Activated naive CD8-positive, alpha-beta T cell treated with anti-CD3 and anti-CD28 coated beads for 36 hours (primary cell): Measurements from ENCODE around the gene TXLNG. TPM values are rescaled to one million over a fixed set of nuclear protein-coding genes. Genes with fewer than 3 reads are reported as not detected.

ENCODE experiments used
- DNase-seq: peaks from one replicate; pipeline ENCODE4 v3.0.0; 2021
- H3K27ac Mint-ChIP-seq: one replicate; pipeline ENCODE4 v1.8.0; 2022; ENCODE audit warnings: mild to moderate bottlenecking, moderate library complexity, mixed read lengths
- H3K27me3 Mint-ChIP-seq: one replicate; pipeline ENCODE4 v1.8.0; 2022; ENCODE audit warnings: mild to moderate bottlenecking, mixed read lengths
- H3K36me3 Mint-ChIP-seq: one replicate; pipeline ENCODE4 v1.8.0; 2021; ENCODE audit warnings: mild to moderate bottlenecking, mixed read lengths
- H3K4me1 Mint-ChIP-seq: one replicate; pipeline ENCODE4 v1.8.0; 2021; ENCODE audit warnings: mixed read lengths
- H3K4me3 Mint-ChIP-seq: one replicate; pipeline ENCODE4 v1.8.0; 2022; ENCODE audit warnings: mild to moderate bottlenecking, moderate library complexity, mixed read lengths
- H3K9me3 Mint-ChIP-seq: one replicate; pipeline ENCODE4 v1.8.0; 2022; ENCODE audit warnings: mixed read lengths
- total RNA-seq, 2 experiments: library from RNA; stranded (reverse); gene quantifications; one replicate each; pipeline ENCODE4 v1.2.3, GENCODE V29; 2021

TXLNG gene
- total RNA-seq, 2 experiments from 2014 or later: 27.5 to 28.1 TPM

- no peak for DNase-seq
- peaks cover 18% of the 10 kb centered on the region for H3K4me1 Mint-ChIP-seq
- H3K27me3 Mint-ChIP-seq: no peaks in the 10 kb centered on the region
- H3K4me3 Mint-ChIP-seq: no peak overlapping the region
- H3K27ac Mint-ChIP-seq: no peak overlapping the region
- no peaks in the 10 kb centered on the region for H3K9me3 Mint-ChIP-seq
- peaks cover 5% of the 10 kb centered on the region for H3K36me3 Mint-ChIP-seq
Observed at GRCh38 chrX:16807976-16808542, 21.8 kb downstream of the TXLNG start.

- Mint-ChIP-seq H3K4me1 (peaks cover 12% of the 10 kb centered on the region), H3K27me3 (no peaks in the 10 kb centered on the region), H3K27ac (no peak overlapping the region), H3K4me3 (no peak overlapping the region), H3K36me3 (peaks cover 5% of the 10 kb centered on the region), H3K9me3 (no peaks in the 10 kb centered on the region)
- no peak for DNase-seq
Observed at GRCh38 chrX:16814597-16814996, 28.3 kb downstream of the TXLNG start.

GRCh38 chrX:16819634-16820033 is 33.4 kb downstream of the TXLNG start:
- no peaks in the 10 kb centered on the region for H3K9me3 Mint-ChIP-seq
- no peak overlapping the region for H3K27ac Mint-ChIP-seq
- no peak for DNase-seq
- peaks cover 12% of the 10 kb centered on the region for H3K4me1 Mint-ChIP-seq
- H3K27me3 Mint-ChIP-seq: no peaks in the 10 kb centered on the region
- H3K36me3 Mint-ChIP-seq: no peaks in the 10 kb centered on the region
- H3K4me3 Mint-ChIP-seq: no peak overlapping the region

DNA sequence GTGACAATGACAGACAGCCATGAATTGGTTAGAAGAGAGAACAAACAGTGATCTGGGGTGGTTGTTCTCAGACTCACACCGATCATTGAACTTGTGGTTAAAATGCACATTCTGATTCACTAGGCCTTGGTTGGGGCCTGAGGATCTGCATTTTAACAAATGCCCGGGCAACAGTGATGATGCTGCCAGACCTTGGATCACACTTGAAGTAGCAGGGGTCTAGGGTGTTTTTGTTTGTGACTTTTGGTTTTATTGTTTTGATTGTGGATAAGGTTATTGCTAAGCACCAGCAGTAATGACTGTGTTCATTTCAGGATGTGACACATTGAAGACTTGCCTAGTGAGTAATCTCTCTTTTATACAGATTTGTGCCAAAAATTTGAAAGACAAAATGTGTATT is 36.5 kb downstream of the TXLNG start:
- H3K4me3 Mint-ChIP-seq: no peak overlapping the region
- H3K27me3 Mint-ChIP-seq: no peaks in the 10 kb centered on the region
- no peak overlapping the region for H3K27ac Mint-ChIP-seq
- H3K9me3 Mint-ChIP-seq: no peaks in the 10 kb centered on the region
- peaks cover 10% of the 10 kb centered on the region for H3K4me1 Mint-ChIP-seq
- no peaks in the 10 kb centered on the region for H3K36me3 Mint-ChIP-seq
- no peak for DNase-seq

GRCh38 chrX:16825264-16826035 is 39.2 kb downstream of the TXLNG start:
- H3K4me1 Mint-ChIP-seq: peaks cover 10% of the 10 kb centered on the region
- H3K36me3 Mint-ChIP-seq: peaks cover 2% of the 10 kb centered on the region
- no peaks in the 10 kb centered on the region for H3K27me3 Mint-ChIP-seq
- DNase-seq: no peak
- H3K9me3 Mint-ChIP-seq: no peaks in the 10 kb centered on the region
- no peak overlapping the region for H3K4me3 Mint-ChIP-seq
- H3K27ac Mint-ChIP-seq: no peak overlapping the region

DNA sequence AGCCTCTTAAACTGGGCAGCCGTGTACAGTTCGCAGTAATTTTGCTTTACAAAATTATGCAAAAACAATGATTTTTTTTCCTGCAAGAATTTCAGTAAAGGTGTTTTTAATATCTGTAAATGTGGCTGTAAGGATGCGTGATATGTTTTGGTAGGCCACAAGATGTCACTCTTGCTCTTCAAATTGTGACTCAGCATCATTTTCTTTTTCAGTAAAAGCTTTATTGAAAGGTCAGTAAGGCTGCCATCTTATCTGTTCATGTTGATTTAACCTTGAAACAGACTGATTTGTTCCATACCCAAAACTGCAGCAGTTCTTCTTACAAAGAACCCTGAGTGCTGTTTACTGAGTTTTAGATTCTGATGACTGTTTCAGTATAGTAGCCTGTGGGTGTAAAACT is 39.9 kb downstream of the TXLNG start:
- Mint-ChIP-seq H3K27ac (no peak overlapping the region), H3K36me3 (peaks cover 2% of the 10 kb centered on the region), H3K4me3 (no peak overlapping the region), H3K9me3 (no peaks in the 10 kb centered on the region), H3K4me1 (peaks cover 10% of the 10 kb centered on the region), H3K27me3 (no peaks in the 10 kb centered on the region)
- DNase-seq: no peak

- H3K27ac Mint-ChIP-seq: no peak overlapping the region
- peaks cover 10% of the 10 kb centered on the region for H3K4me1 Mint-ChIP-seq
Observed at GRCh38 chrX:16827225-16827624, 41.0 kb downstream of the TXLNG start.

DNA sequence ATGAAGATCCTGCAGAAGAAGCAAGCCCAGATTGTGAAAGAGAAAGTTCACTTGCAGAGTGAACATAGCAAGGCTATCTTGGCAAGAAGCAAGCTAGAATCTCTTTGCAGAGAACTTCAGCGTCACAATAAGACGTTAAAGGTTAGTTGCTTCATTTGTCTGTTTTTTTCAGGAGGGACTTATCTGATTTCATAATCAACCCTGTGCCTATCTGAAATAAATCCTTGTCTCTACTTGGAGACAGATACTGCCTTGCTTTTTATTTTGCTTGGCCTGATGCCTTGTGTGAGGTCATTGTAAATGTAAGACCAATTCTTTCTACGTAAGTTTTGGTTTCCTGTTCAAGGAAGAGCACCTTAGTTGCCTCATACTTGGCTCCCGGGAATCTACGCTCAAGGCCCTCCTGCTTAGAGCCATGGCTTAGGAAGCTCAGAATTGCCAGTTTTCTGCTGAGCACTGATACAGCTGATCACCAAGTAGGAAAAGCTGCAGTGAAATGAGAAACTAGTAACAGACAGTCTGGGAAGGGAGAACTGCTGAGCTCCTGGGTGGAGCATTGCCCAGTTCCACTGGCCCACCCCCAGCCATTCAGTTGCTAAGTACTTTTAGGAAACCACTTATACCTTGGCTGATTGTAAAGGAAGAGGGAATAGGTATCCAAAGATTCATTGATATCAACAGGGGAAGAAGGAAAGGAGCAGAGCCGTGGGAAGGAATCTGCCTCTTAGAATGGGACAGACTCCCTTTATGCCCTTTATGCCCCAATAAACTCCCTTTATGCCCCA is 42.0 kb downstream of the TXLNG start:
- DNase-seq: no peak
- Mint-ChIP-seq H3K4me1 (peaks cover 7% of the 10 kb centered on the region), H3K27ac (no peak overlapping the region)

More at GRCh38 chrX:16827225-16827624, 41.0 kb downstream of the TXLNG start:
- H3K9me3 Mint-ChIP-seq: no peaks in the 10 kb centered on the region
- DNase-seq: no peak
- no peaks in the 10 kb centered on the region for H3K27me3 Mint-ChIP-seq
- H3K36me3 Mint-ChIP-seq: peaks cover 3% of the 10 kb centered on the region
- H3K4me3 Mint-ChIP-seq: no peak overlapping the region

DNA sequence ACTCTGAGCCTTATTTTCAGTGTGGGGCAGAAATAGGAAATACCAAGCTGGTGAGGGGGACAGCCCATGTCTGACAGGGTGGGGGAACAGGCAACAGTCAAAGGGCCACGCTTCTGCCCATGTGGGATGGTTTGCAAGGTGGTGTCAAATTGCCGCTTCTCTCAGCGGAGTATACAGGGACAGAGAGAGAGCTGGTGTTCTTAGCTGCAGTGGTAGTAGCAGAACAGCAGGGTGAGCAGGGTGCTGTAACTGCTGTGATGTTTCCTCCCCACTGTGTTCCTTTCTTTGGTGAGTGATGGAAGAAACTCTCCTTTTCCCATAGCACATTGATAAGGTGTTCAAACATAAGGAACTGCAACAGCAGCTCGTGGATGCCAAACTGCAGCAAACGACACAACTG is 46.0 kb downstream of the TXLNG start:
- no peaks in the 10 kb centered on the region for H3K27me3 Mint-ChIP-seq
- H3K27ac Mint-ChIP-seq: no peak overlapping the region
- no peaks in the 10 kb centered on the region for H3K9me3 Mint-ChIP-seq
- no peak for DNase-seq
- H3K36me3 Mint-ChIP-seq: peaks cover 10% of the 10 kb centered on the region
- H3K4me3 Mint-ChIP-seq: no peak overlapping the region
- H3K4me1 Mint-ChIP-seq: peaks cover 2% of the 10 kb centered on the region

More for the DNA sequence above, 42.0 kb downstream of the TXLNG start:
- Mint-ChIP-seq H3K9me3 (no peaks in the 10 kb centered on the region), H3K27me3 (no peaks in the 10 kb centered on the region), H3K36me3 (peaks cover 4% of the 10 kb centered on the region), H3K4me3 (no peak overlapping the region)

GRCh38 chrX:16834806-16835205 is 48.5 kb downstream of the TXLNG start:
- no peak for DNase-seq
- H3K4me3 Mint-ChIP-seq: no peak overlapping the region
- no peaks in the 10 kb centered on the region for H3K27me3 Mint-ChIP-seq
- H3K27ac Mint-ChIP-seq: no peak overlapping the region
- H3K4me1 Mint-ChIP-seq: no peaks in the 10 kb centered on the region
- H3K9me3 Mint-ChIP-seq: no peaks in the 10 kb centered on the region
- H3K36me3 Mint-ChIP-seq: peaks cover 8% of the 10 kb centered on the region

- Mint-ChIP-seq H3K4me3 (peak overlapping the region; percentile 19), H3K9me3 (no peaks in the 10 kb centered on the region), H3K27ac (peak overlapping the region; percentile 27), H3K36me3 (peaks cover 8% of the 10 kb centered on the region), H3K4me1 (no peaks in the 10 kb centered on the region), H3K27me3 (no peaks in the 10 kb centered on the region)
- peak; percentile 5 for DNase-seq
Observed at GRCh38 chrX:16836371-16836770, 50.1 kb downstream of the TXLNG start.

DNA sequence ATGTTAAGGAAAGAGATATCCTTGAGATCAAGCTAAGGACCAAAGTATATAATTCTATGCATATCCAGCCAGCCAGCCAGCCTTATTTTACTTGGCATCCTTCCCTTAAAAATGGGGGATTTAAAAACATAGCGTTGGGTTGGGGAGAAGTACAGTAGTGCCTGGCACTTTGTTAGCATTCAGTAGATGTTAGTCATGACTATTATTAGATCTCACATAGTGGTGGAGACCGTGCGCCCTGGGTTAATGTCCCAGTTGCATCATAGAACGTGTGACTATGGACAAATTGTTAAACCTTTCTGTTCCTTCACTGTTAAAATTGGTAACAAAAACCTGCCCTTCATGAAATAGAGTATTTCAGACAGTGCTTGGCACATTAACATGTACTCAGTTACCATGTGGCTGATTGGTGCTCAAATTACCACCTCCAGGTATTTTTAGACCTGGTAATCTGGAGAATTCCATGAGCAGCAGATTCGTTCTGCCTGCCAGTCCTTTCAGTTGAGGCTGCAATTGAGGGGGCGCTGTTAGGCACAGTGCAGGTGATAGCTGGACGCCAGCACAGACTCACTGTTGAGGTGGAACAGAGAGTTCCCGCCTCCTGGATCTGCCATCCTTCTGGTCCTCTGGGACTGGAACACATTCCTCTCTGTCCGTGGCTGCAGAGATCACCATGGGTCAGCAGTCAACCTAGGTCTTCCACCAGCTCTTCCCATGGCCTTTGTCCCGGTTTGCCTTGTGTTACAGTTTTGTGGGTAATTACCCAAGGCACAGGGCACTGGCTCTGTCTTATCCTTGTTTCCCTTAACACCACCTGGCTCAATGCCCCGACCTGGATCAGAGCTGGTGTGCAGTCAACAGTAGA is 52.2 kb downstream of the TXLNG start:
- DNase-seq: no peak
- Mint-ChIP-seq H3K36me3 (peaks cover 6% of the 10 kb centered on the region), H3K27me3 (no peaks in the 10 kb centered on the region), H3K4me3 (no peak overlapping the region), H3K9me3 (no peaks in the 10 kb centered on the region), H3K4me1 (peaks cover 2% of the 10 kb centered on the region), H3K27ac (no peak overlapping the region)

- H3K4me1 Mint-ChIP-seq: peaks cover 4% of the 10 kb centered on the region
- peaks cover 3% of the 10 kb centered on the region for H3K36me3 Mint-ChIP-seq
- no peak overlapping the region for H3K4me3 Mint-ChIP-seq
Observed at GRCh38 chrX:16839219-16839851, 53.1 kb downstream of the TXLNG start.

GRCh38 chrX:16839852-16840460 is 53.7 kb downstream of the TXLNG start:
- Mint-ChIP-seq H3K4me1 (peaks cover 4% of the 10 kb centered on the region), H3K27me3 (no peaks in the 10 kb centered on the region), H3K4me3 (no peak overlapping the region), H3K9me3 (no peaks in the 10 kb centered on the region), H3K36me3 (peaks cover 2% of the 10 kb centered on the region), H3K27ac (no peak overlapping the region)
- no peak for DNase-seq

More at GRCh38 chrX:16839219-16839851, 53.1 kb downstream of the TXLNG start:
- H3K27ac Mint-ChIP-seq: no peak overlapping the region
- no peaks in the 10 kb centered on the region for H3K27me3 Mint-ChIP-seq
- no peaks in the 10 kb centered on the region for H3K9me3 Mint-ChIP-seq
- no peak for DNase-seq
